MM.1S (cell line): Measurements from ENCODE around the gene CUL1.

ENCODE experiments used
- CTCF ChIP-seq: fragments of 300-600 bp; sonication (generic); IDR thresholded peaks from 2 replicates; pipeline ENCODE4 v1.5.1; 2016; ENCODE audit warnings: antibody characterized with exemption, low read length, mixed read lengths
- EZH2 ChIP-seq: fragments of 300-600 bp; sonication (generic); optimal IDR thresholded peaks from 2 replicates; pipeline ENCODE3; 2017; ENCODE audit warnings: low read depth, mild to moderate bottlenecking, antibody characterized with exemption, low read length, mixed read lengths

GRCh38 chr7:148717266-148717793, 18.6 kb downstream of the CUL1 start:
- TF ChIP-seq CTCF (no peak), EZH2 (no peak)
